ENCODE data around the gene DOCK6.
"Not testable (repeated sequence)": the region's sequence is repeated elsewhere in the genome, so short reads cannot be mapped to it uniquely, and the experiment has no call there.

DNA sequence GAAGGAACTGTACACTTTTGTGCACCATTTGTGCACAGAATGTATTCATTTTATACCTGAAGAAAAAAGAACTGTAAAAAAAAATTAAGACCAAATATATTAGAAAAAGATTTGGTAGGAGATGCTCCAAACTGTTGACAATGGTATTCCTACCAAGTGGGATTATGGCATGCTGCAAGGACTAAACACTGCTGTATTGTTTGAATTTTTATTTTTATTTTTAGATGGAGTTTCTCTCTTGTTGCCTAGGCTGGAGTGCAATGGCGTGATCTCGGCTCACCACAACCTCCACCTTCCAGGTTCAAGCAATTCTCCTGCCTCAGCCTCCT, 101.9 kb downstream of the DOCK6 start:
- TF ChIP-seq POLR2A (IDR thresholded peaks at IDR 0.05; ENCODE audit: low read length); GATA1 (IDR thresholded peaks at IDR 0.05; ENCODE audit: low read depth, low read length): not testable (repeated sequence)

All from erythroblast (primary cell).